Testis (tissue), 2 donors: ENCODE measurements around the gene CLNS1A.

Source experiments
- CTCF ChIP-seq, 3 experiments: fragments of 450-650 bp in 2 of 3; fragments of 200-600 bp in 1 of 3; sonication (generic) in 1 of 3; IDR thresholded peaks; one replicate each; pipeline ENCODE4 v1.5.1; 2016 to 2019; ENCODE audit warnings: antibody characterized with exemption in 3 of 3, mild to moderate bottlenecking in 2 of 3, moderate library complexity in 1 of 3
- POLR2A ChIP-seq: fragments of 450-650 bp; IDR thresholded peaks from one replicate; pipeline ENCODE4 v1.6.1; 2017; ENCODE audit warnings: antibody characterized with exemption, mild to moderate bottlenecking, moderate library complexity

GRCh38 chr11:77661670-77662069, 24.1 kb upstream of the CLNS1A start:
- TF ChIP-seq CTCF (IDR thresholded peaks at IDR 0.05) (no peak), POLR2A (no peak)
